WI38 (cell line): ENCODE measurements around the gene SLMAP.

ENCODE experiments used
- H3K4me3 ChIP-seq: 2 replicates; pipeline ENCODE4 v1.5.1; 2011; ENCODE audit warnings: low read depth, mild to moderate bottlenecking, control low read depth, low read length
- CTCF ChIP-seq: IDR thresholded peaks from 2 replicates; pipeline ENCODE4 v1.5.1; 2012; ENCODE audit warnings: low read depth, mild to moderate bottlenecking, control low read depth, low read length

The SLMAP gene

GRCh38 chr3:57934373-57934772 lies 178.3 kb downstream of the SLMAP start:
- no peak overlapping the region for H3K4me3 ChIP-seq
- no peak for TF ChIP-seq CTCF

- no peak overlapping the region for H3K4me3 ChIP-seq
- TF ChIP-seq CTCF = no peak
These were observed 179.4 kb downstream of the SLMAP start for GRCh38 chr3:57935539-57935938.

GRCh38 chr3:57937092-57937491 lies 181.0 kb downstream of the SLMAP start:
- no peak for TF ChIP-seq CTCF
- no peak overlapping the region for H3K4me3 ChIP-seq

GRCh38 chr3:57939775-57940174 lies 183.7 kb downstream of the SLMAP start:
- TF ChIP-seq CTCF = no peak
- no peak overlapping the region for H3K4me3 ChIP-seq

- no peak for TF ChIP-seq CTCF
- H3K4me3 ChIP-seq = no peak overlapping the region
These were observed 186.3 kb downstream of the SLMAP start for GRCh38 chr3:57942388-57942787.

- no peak overlapping the region for H3K4me3 ChIP-seq
- no peak for TF ChIP-seq CTCF
These were observed 186.8 kb downstream of the SLMAP start for GRCh38 chr3:57942872-57943283.

- no peak for TF ChIP-seq CTCF
- H3K4me3 ChIP-seq = no peak overlapping the region
These were observed 187.7 kb downstream of the SLMAP start for GRCh38 chr3:57943525-57944495.
